HCT116 (cell line): Measurements from ENCODE around the gene ERBB4. TPM values are rescaled to one million over a fixed set of nuclear protein-coding genes. Genes with fewer than 3 reads are reported as not detected.

ENCODE experiments used
- ATAC-seq: fragments of 200-7000 bp; cut with Tn5 transposase; 2 replicates; pipeline ENCODE4 v1.9.1; 2020; ENCODE audit warnings: mild to moderate bottlenecking, moderate library complexity
- BruUV-seq: library from RNA; stranded (reverse); fragments of 400-500 nt; replicated peaks from 2 replicates; lab custom pipeline; 2021; lab: Mats Ljungman, UMichigan
- CTCF ChIA-PET: fragments of 300-600 bp; sonication (Branson Sonifier 250); formaldehyde crosslinking; loops from one replicate; lab custom pipeline; 2021; ENCODE audit warnings: antibody characterized with exemption; lab: Charles Lee
- POLR2A ChIA-PET: fragments of 300-600, 350-600 bp; sonication (Branson Sonifier 250); formaldehyde crosslinking; loops from one replicate; lab custom pipeline; 2021; ENCODE audit warnings: antibody characterized with exemption; lab: Charles Lee
- RAD21 ChIA-PET, 2 experiments: fragments of 300-600 bp; sonication (Branson Sonifier 250); formaldehyde crosslinking; loops; one replicate each; lab custom pipeline; 2023; ENCODE audit warnings: low total read pairs in 2 of 2; ENCODE audit not compliant: uncharacterized antibody in 2 of 2, unreplicated experiment in 2 of 2, low non-redundant PET in 1 of 2; lab: Charles Lee
- DNase-seq: peaks from one replicate; pipeline ENCODE4 v3.0.0-alpha.2; 2010; ENCODE audit warnings: low read depth, low spot score
- H2AFZ ChIP-seq: fragments of 200-600 bp; shearing (Covaris generic), sonication (generic); 2 replicates; pipeline ENCODE4 v1.6.1; 2017; ENCODE audit warnings: low read depth, mixed run types, mixed read lengths, antibody characterized with exemption, low read length; ENCODE audit not compliant: poor library complexity, severe bottlenecking
- H3K27ac ChIP-seq: 2 replicates; pipeline ENCODE4 v1.5.1; 2012; ENCODE audit warnings: low read depth, low read length
- H3K27me3 ChIP-seq: fragments of 200-600 bp; sonication (generic); 2 replicates; pipeline ENCODE4 v1.6.1; 2016; ENCODE audit warnings: mixed run types, low read length, mixed read lengths; ENCODE audit not compliant: insufficient read depth
- H3K36me3 ChIP-seq, 2 experiments: fragments of 200-500 bp in 1 of 2; fragments of 200-600 bp in 1 of 2; sonication (Bioruptor generic) in 1 of 2; sonication (generic) in 1 of 2; 2 replicates each; pipeline versions ENCODE4 v1.5.1 to v1.6.1; 2014 to 2016; ENCODE audit warnings: low read length in 2 of 2, inconsistent platforms in 1 of 2, mixed read lengths in 1 of 2, mixed run types in 1 of 2; ENCODE audit not compliant: insufficient read depth in 2 of 2, control insufficient read depth in 1 of 2
- H3K4me1 ChIP-seq, 2 experiments: fragments of 200-600 bp in 1 of 2; sonication (generic) in 1 of 2; 2 replicates each; pipeline versions ENCODE4 v1.5.1 to v1.6.1; 2012 to 2017; ENCODE audit warnings: low read length in 2 of 2, inconsistent platforms in 1 of 2, mild to moderate bottlenecking in 1 of 2, mixed read lengths in 1 of 2, mixed run types in 1 of 2, moderate library complexity in 1 of 2; ENCODE audit not compliant: insufficient read depth in 2 of 2, control insufficient read depth in 1 of 2
- H3K4me2 ChIP-seq: fragments of 200-600 bp; sonication (generic); 2 replicates; pipeline ENCODE4 v1.6.1; 2017; ENCODE audit warnings: mixed run types, low read length, mixed read lengths
- H3K4me3 ChIP-seq, 2 experiments: fragments of 200-600 bp in 1 of 2; sonication (generic) in 1 of 2; replicated peaks in 1 of 2; 2 replicates each; pipeline ENCODE4 v1.5.1; 2011 to 2016; ENCODE audit warnings: low read length in 2 of 2, control low read depth in 1 of 2, low read depth in 1 of 2, mild to moderate bottlenecking in 1 of 2, mixed read lengths in 1 of 2, mixed run types in 1 of 2
- H3K79me2 ChIP-seq: fragments of 200-600 bp; sonication (generic); 2 replicates; pipeline ENCODE4 v1.6.1; 2017; ENCODE audit warnings: mild to moderate bottlenecking, mixed run types, low read length, moderate library complexity, mixed read lengths; ENCODE audit not compliant: insufficient read depth
- H3K9ac ChIP-seq: fragments of 200-600 bp; sonication (generic); 2 replicates; pipeline ENCODE4 v1.6.1; 2016; ENCODE audit warnings: low read length, mixed read lengths
- H3K9me2 ChIP-seq: fragments of 200-600 bp; sonication (generic), shearing (Covaris generic); 2 replicates; pipeline ENCODE4 v1.6.1; 2017; ENCODE audit warnings: mixed run types, mild to moderate bottlenecking, moderate library complexity; ENCODE audit not compliant: insufficient read depth
- H3K9me3 ChIP-seq, 2 experiments: fragments of 200-500 bp in 1 of 2; fragments of 200-600 bp in 1 of 2; sonication (Bioruptor generic) in 1 of 2; sonication (generic) in 1 of 2; 2 replicates each; pipeline ENCODE4 v1.6.1; 2014 to 2017; ENCODE audit warnings: low read length in 2 of 2, mixed read lengths in 2 of 2, inconsistent platforms in 1 of 2, low read depth in 1 of 2, mild to moderate bottlenecking in 1 of 2, mixed run types in 1 of 2, moderate library complexity in 1 of 2; ENCODE audit not compliant: control insufficient read depth in 1 of 2, insufficient read depth in 1 of 2
- H4K20me1 ChIP-seq: fragments of 200-600 bp; sonication (generic), shearing (Covaris generic); 2 replicates; pipeline ENCODE4 v1.6.1; 2017; ENCODE audit warnings: mixed run types, mild to moderate bottlenecking, moderate library complexity; ENCODE audit not compliant: insufficient read depth
- CTCF ChIP-seq, 3 experiments: fragments of 200-600 bp in 1 of 3; sonication (generic) in 1 of 3; IDR thresholded peaks in 2 of 3; conservative IDR thresholded peaks in 1 of 3; 2 replicates each; pipeline ENCODE4 v1.5.1; 2012 to 2017; ENCODE audit warnings: low read depth in 2 of 3, low read length in 2 of 3, antibody characterized with exemption in 1 of 3, borderline replicate concordance in 1 of 3, control low read depth in 1 of 3, mild to moderate bottlenecking in 1 of 3, mixed read lengths in 1 of 3, mixed run types in 1 of 3, moderate library complexity in 1 of 3; ENCODE audit not compliant: insufficient read depth in 1 of 3
- FOSL1 ChIP-seq: IDR thresholded peaks from 2 replicates; pipeline ENCODE4 v1.6.1; 2012; ENCODE audit warnings: low read depth
- POLR2A ChIP-seq: IDR thresholded peaks from 2 replicates; pipeline ENCODE4 v1.7.0; 2011; ENCODE audit warnings: borderline replicate concordance; ENCODE audit not compliant: insufficient read depth, insufficient read length; ENCODE audit errors: extremely low read depth
- RAD21 ChIP-seq: IDR thresholded peaks from 2 replicates; pipeline ENCODE4 v1.6.1; 2012; ENCODE audit warnings: low read depth, mild to moderate bottlenecking
- REST ChIP-seq: IDR thresholded peaks from 2 replicates; pipeline ENCODE4 v1.6.1; 2012; ENCODE audit warnings: low read depth
- SIN3A ChIP-seq: IDR thresholded peaks from 2 replicates; pipeline ENCODE4 v1.6.1; 2012; ENCODE audit warnings: low read depth
- intact Hi-C: fragments of 100-400 bp; cut with micrococcal nuclease; formaldehyde crosslinking; loops from 2 replicates; pipeline ENCODE4 v1.10.0; 2022
- total RNA-seq: library from RNA; stranded (reverse); gene quantifications from one replicate; pipeline ENCODE4 v1.2.1, GENCODE V29; 2021; ENCODE audit not compliant: unreplicated experiment

The ERBB4 gene
- total RNA-seq, 1 experiment from 2014 or later, result 0.10 TPM

- intact Hi-C loops, result no loop called here
Observed at GRCh38 chr2:212030709-212031108, 507.9 kb downstream of the ERBB4 start.

More at GRCh38 chr2:212030709-212031108, 507.9 kb downstream of the ERBB4 start:
- Histone ChIP-seq H3K27ac (no peak overlapping the region), H3K9me3 (no peaks in the 10 kb centered on the region), H3K4me3 (no peak overlapping the region), H3K36me3 (no peaks in the 10 kb centered on the region), H3K9me2 (no peaks in the 10 kb centered on the region), H3K4me2 (no peak overlapping the region)
- no peak for ATAC-seq
- BruUV-seq, result no TSS peak
- ChIA-PET POLR2A (no interaction called here), RAD21 (no interaction called here)
- TF ChIP-seq CTCF (IDR thresholded peaks at IDR 0.05 in 2 of 3, conservative IDR thresholded peaks at IDR 0.05 in 1 of 3; ENCODE audit: borderline replicate concordance in 1 of 3, insufficient read depth in 1 of 3, low read depth in 2 of 3, low read length in 2 of 3) (no peak), POLR2A (no peak), RAD21 (no peak), SIN3A (no peak), FOSL1 (no peak), REST (no peak)
- TF ChIP-seq, all 23 proteins: peak for 0
- CTCF ChIA-PET, result no interaction called here
- Histone ChIP-seq H4K20me1 (no peaks in the 10 kb centered on the region), H3K9ac (no peak overlapping the region), H3K79me2 (no peaks in the 10 kb centered on the region), H2AFZ (no peak overlapping the region), H3K27me3 (no peaks in the 10 kb centered on the region), H3K4me1 (no peaks in the 10 kb centered on the region)
- no peak for DNase-seq
